HT1080 (cell line): ENCODE measurements around the gene ADARB1. TPM values are rescaled to one million over a fixed set of nuclear protein-coding genes. Genes with fewer than 3 reads are reported as not detected.
A peak's percentile ranks its signal among the peaks of the same experiment; 100 is the strongest.

Experiments used
- DNase-seq: peaks from one replicate; pipeline ENCODE4 v3.0.0-alpha.2; 2015; ENCODE audit warnings: low read depth
- total RNA-seq: library from RNA; depleted of rRNA; stranded (reverse); fragments of >200 nt; shearing (Covaris generic); gene quantifications from 2 replicates; pipeline ENCODE4 v1.2.3, GENCODE V29; 2014

Gene ADARB1
- total RNA-seq, 1 experiment from 2014 or later = 22.4 TPM

DNA sequence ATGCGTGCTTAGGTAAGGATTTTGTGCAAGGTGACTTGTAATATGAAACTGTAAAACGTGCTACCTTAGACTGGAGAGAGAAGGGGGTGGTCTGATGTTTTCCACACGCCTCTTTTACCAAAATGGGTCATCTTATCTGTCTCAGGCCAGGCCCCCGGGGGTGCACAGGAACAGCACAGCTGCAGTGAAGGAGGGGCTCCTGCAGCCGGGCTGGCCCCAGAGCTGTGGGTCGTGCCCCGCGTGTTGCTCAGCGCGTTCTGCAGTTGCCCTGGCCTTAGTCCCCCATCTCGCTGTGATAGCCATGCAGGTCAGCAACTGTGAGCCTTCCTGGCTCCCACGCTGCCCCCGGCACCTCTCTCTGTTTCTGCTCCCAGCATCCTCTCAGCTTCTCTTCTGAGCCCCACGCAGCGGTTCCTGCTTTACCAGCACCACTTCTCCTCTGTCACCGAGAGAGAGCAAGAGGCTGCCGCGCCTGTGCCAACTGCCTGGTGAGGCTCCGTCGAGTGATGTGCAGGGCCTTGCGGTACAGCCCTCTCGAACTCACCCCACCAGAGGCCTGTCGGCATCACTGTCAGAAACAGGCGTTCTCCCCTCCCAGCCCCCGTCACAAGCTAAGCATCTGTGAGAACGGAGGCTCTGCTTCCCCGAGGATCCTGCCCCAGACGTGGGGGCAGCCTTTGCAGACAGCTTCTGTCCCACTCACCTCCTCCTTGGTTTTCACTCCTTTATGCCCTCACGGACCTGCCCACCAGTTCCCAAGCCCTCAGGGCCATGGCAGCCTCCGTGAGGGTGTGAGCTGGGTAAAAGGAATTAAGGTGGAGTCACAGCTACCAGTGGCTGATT lies 73.3 kb downstream of the ADARB1 start:
- no peak for DNase-seq

DNA sequence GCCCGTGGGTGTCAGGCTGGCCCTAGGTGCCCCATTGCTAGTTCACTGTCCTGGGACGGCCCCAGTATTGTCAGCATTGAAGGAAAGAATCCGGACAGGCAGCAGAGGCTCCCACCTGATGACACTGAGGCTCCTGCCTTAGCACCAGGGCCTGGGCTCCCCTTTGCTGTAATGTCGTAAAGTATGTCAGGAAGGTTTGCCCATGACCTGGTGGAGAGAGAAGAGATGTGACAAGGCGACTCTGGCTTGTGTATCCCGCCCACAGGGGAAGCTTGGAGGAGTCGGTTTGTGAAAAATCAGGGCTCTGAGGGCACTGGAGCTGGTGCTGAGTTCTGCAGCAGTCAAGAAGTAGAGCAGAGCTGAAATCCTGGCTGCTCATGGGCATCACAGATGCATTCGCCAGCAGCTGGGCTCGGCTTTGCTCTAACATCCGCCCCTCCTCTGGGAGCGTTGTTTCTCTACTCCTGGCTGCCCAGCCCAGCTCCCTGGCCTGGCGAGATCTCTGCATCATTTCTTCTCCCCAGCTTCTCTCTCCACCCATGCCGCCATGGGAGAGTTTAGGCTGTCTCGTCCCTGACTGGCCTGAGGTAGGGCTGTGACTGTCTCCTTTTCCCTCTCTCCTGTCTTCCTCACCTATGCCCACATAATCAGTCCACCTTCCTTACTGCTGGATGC lies 74.1 kb downstream of the ADARB1 start:
- DNase-seq = no peak

DNA sequence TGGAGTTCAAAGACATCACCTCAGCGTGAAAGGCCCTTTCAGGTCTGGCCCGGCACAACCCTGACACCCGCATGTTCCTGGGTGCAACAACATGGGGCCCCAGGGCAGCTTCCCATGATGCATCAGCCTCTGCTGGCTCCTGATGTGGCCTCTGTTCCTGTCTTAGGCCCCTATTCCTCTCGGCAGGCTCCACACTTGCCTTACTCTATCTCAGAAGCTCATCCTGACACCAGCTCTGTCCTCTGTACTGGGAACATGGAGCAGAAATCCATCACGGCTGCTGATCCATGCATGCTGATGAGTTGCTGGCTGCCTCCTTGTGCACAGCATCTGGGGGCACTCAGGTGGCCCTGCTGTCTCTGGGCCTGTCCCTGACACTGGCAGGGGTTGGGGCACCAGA lies 74.6 kb downstream of the ADARB1 start:
- DNase-seq = no peak

DNA sequence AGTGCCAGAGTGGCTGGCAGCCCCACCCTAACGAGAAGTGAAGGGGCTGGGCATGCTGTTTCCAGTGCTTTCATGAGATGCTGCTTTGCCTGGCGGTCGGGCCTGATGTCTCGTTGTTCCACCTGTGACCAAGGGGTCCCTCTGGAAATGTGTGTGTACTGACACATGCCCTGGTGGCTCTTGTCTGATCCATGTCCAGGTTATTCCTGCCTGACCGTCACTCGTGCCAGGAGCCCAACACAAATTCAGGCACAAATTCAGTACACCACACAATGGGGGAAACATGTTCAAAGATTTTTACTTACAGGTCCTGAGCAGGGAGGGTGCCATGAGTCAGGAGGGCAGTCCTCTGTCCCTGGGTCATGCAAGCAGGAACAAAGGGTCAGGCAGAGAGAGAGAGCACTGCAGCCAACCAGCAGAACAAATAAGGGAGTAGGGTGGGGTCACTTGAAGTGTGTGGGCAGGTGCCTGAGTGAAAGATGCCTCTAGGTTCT lies 76.3 kb downstream of the ADARB1 start:
- DNase-seq = no peak

DNA sequence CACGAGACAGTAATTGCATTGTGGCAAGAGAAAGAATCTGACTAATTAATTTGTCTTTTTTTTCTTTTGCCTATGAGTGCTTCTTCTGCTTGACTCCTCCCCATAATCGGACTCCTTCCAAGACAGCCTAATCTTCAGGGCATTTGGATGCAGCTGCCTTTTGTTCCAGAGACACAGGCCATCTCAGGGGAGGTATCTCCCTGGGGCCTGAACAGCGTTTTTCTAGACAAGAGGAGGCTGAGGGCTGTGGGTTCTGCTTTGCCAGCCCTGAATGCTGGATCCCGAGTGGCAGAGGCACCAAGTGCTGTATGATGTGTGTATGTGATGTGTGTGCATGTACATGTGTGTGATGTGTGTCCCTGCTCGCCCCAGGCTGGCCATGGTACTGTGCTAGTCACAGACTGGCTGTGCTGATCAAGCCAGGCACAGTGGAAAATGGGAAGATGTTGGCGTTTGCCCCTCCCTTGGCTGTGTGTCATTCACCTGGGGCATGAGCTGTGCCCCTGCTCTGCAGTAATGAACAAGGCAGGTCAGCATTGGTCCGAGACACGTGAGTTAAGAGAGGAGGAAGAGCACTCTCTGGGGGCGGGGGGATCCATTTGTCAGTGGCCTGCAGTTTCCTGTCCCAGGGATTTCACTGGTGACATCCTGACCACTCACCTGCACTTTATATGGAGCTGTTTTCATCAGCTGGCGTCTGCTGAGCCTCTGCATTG lies 77.2 kb downstream of the ADARB1 start:
- DNase-seq = no peak

DNA sequence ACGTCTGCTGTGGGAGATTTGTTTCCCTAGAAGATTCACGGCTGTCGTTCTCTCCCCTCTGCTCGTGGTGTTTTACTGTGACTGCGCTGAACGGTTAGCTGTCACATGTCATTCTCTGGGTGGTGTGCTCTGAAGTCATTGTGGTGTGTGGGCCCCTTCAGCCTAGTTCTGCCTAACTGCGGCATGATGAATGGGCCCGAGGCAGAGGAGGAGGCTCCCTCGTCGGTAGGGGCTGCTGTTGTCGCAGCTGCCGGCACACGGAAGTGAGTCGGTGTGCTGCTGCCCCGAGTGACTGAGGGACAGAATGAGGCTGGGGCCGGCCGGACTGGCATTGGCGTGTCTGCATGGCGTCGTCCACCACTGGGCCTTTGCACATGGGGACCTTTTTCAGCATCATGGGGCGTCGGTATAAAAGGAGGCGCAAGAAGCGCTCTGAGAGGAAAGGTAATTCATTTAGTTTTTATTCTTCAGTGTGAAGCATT lies 77.9 kb downstream of the ADARB1 start:
- no peak for DNase-seq

DNA sequence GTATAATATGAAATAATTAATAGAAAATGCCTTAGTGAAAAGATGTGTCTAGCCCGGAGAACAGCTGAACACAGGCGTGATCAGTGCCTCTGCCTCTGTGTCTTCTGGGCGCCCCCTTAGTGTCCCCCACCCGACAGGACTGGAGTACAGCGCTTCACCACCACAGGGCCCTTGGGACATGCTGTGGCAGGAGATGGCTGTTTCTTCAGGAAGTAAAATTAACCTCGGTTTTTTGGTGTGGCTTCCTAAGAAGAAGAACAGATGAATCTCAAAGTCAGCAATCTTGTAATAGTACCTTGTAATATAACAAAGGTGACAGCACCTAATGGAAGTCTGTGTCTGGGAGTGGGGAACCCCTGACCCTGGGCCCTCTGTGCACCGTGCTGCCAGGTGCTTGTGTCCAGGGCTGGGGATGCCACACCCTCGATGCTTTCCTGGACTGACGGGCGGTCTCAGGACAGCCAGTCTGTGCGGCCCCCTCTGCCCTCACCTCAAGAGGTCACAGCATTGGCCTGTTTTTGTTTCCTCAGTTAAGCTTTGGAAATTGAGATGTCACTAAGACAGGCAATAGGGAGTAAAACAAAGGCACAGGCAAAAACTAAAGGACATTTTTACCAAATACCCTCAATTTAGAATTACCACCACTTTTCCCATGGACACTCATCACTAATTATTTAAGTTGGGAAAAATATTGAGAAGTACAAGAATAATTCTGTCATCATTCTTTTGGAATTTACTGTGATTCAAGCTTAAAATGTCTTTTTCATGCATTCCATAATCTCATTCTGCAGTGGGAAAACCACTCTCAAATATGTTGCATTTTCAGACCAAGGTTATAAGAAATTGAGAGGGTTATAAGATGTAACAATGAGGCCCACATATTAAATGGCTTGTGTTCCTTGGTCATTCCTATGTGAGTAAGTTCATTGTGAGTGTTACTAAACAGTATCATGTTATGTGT lies 79.3 kb downstream of the ADARB1 start:
- DNase-seq = no peak

DNA sequence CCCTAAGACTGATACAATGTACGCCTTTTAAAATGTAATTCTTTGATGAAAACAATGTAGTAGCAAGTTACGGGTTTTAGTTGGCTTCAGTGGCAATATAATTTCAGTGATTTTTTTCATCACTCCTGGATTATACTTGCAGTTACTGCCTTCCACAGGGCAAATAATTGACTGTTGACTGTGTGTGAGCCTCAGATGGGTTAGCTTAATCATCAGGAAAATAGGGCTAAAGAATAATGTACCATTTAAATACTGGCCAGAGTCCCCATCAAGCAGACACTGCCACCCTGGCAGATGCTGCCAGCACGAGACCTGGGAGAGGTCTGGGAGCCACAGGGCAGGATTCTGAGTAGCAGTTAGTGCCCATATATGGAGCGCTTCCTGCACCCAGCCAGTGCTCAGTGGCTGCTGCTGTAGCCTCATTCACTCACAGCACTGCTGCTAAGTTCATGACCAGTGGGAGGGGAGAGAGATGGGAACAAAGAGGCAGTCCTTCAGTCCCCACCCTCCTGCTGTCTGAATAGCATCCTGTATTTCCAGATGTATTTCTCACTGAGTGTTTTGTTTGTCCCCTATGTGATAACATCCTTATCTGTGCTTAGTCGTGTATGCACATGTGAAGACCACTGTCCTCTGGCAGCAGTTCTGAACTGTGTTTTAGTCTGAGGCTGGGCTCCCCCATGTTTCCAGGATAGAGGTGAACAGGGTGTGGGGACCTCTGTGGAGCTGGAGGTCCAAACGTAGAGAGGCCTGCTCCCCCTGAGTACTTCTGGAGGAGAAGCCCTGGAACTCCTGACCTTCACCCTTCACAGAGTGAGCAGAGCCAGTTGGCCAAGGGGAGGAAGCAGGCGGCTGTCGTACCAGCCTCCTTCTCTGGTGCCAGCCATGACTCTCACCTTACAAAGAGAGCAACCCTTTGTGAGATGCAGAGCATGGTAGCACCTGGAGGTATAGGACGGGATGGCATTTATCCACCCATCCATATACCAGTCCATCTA lies 80.4 kb downstream of the ADARB1 start:
- DNase-seq = peak; percentile 38

DNA sequence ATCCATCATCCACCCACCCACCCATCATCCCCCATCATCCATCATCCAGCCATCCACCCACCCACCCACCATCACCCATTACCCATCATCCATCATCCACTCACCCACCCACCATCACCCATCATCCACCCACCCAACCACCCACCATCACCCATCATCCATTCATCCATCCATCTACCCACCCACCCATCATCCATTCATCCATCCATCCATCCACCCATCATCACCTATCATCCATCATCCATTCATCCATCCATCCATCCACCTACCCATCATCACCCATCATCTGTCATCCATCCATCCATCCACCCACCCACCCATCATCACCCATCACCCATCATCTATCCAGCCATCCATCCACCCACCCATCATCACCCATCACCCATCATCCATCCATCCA lies 81.5 kb downstream of the ADARB1 start:
- DNase-seq = no peak

DNA sequence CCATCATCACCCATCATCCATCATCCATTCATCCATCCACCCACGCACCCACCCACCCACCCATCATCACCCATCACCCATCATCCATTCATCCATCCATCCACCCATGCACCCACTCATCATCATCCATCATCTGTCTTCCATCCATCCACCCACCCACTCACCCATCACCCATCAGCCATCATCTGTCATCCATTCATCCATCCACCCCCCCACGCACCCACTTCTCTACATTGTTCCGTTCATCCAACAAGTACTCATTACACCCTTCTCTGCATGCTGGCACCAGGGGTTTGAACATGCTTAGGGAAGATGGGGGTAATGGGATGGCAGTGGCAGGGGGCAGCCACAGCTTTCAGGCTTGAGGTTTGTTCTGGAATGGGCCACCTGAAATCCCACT lies 82.1 kb downstream of the ADARB1 start:
- no peak for DNase-seq

DNA sequence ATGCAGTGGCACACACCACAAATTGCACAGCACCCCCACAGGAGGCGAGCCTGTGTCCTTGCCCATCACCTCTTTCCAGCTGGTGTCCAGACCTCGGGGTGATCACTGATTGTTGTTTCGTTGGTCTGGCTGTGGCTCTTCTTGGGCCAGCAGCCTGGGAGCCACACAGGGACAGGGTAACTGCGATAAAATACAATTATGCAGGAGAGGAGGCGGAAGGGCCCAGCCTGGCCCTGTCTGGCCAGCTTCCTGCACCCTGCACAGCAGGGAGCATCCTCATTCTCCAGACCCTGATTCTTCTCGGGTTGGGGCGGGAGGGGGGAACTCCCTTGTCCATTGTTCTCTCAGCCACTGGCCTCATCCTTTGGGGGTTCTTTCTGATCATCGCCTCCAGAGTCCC lies 83.6 kb downstream of the ADARB1 start:
- DNase-seq = no peak

DNA sequence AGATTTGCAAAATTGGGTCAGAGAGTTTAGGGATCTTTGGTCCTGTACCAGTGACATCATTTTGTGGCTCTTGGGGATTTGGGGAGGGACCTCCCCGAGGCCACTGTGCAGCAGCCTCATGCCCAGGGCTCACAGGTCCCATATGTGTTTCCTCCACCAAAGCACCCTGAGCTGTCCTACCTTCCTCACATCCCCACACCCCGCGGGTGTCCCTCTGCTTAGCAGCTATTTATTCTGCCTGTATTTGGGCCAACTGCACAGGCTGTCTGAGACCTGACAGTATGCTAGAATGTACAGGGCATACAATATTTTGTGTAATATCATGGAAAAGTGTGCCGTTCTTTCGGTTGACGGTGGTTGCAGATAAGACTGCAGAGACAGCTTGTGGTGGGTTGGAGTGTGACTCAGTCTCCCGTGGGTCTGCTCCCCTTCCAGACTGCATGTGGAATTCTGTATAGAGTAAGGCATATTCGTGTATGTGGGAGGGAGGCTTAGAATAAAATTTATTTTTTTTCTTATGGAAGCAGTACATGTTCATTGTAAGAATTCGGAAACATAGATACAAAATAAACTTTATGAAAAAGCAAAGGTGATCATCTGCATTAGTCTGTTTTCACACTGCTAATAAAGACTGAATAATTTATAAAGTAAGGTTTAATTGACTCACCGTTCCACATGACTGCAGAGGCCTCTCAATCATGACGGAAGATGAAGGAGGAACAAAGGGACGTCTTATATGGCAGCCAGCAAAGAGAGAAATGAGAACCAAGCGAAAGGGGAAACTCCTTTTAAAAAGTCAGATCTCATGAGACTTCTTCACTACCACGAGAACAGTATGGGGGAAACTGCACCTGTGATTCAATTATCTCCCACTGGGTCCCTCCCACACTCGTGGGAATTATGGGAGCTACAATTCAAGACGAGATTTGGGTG lies 84.4 kb downstream of the ADARB1 start:
- no peak for DNase-seq

DNA sequence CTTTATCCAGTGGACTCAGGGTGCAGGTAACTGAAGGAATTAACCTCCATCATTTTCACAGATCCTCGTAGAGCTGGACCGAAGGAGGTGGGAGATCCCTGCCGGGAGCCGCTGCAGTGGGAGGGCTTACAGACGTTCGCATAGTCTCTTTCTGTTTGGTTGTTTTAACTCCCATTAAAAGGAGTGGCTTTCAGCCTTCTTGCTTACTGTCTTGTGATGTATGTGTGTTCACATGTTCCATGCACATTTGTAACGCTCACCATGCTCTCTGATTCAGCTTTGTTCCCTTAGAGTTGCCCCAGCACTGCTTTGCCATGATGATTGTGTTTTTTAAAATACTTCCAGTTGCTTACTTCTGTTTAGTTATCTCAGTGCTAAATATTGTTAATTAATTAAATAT lies 85.8 kb downstream of the ADARB1 start:
- DNase-seq = no peak

DNA sequence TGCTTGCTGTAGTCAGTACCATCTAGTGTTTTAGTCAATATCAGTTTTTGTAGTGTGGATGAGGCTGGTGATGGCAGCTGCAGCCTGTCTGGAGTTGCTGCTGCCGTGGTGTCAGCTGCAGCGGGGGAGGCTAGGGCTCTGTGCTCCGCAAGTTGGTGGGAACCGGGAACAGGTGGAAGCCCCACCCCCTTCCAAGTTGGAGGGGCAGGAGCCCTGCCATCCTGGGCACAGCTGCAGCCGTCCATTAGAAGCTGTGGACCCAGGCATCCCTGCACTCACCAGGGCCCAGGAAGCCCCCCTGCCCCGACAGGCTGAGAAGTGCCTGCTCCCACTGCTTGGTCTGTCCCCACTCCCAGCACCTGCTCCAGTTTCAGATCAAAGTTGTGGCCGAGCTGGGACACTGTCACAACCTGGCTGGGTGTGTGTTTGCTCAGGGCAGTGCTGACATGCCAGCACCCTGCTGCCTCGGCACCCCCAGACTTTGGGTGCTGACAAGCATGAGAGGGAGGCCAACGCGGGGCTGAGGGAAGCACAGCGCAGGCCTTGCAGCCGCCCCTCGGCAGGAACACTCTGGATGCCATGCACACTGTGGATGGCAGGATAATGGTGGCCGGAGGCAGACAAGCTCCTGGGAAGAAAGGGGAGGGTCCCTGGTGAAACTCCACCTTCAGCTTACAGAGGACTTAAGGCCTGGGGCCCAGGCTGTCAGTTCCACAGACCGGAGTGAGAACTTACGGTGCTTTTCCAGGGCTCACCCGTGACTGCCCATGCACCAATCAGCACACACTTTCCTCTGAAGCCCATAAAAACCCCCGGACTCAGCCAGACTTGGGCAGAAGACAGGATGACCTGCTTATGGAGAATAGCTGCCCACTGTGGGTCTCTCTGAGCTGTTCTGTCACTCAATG lies 86.9 kb downstream of the ADARB1 start:
- no peak for DNase-seq

DNA sequence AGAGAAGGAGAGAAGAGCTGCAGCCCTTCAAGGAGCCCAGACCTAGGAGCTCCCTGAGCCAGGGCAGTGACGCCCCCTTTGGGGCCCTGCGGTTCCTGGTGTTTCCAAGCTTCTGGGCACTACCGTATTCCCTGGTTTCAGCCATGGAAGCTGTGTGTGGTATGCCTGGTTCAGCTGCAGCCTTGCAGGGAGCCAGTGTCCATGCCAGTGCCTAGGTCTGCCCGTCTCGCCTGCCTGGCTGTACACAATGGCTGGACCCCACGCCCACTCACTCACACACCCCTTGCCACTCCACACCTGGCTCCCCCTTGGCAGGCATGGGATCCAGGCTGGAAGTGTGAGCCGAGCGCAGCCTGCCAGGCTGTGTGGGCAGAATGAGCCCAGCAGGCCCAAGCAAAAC lies 87.7 kb downstream of the ADARB1 start:
- no peak for DNase-seq

DNA sequence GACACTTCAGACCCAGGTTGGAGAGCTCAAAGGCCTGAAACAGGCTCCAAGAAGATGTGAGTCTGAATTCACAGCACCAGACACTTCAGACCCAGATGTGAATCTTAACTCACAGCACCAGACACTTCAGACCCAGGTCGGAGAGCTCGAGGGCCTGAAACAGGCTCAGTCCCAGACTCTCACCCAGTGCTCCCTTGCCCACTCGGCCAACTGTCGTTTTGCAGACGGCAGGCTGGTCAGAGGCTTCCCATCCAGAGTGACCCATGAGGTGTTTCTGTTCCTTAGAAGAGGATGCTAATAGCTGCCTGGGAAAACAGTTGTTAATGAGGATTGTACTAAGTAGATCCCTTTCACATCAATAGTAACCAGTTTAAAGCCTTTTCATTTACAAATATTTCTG lies 88.4 kb downstream of the ADARB1 start:
- no peak for DNase-seq

DNA sequence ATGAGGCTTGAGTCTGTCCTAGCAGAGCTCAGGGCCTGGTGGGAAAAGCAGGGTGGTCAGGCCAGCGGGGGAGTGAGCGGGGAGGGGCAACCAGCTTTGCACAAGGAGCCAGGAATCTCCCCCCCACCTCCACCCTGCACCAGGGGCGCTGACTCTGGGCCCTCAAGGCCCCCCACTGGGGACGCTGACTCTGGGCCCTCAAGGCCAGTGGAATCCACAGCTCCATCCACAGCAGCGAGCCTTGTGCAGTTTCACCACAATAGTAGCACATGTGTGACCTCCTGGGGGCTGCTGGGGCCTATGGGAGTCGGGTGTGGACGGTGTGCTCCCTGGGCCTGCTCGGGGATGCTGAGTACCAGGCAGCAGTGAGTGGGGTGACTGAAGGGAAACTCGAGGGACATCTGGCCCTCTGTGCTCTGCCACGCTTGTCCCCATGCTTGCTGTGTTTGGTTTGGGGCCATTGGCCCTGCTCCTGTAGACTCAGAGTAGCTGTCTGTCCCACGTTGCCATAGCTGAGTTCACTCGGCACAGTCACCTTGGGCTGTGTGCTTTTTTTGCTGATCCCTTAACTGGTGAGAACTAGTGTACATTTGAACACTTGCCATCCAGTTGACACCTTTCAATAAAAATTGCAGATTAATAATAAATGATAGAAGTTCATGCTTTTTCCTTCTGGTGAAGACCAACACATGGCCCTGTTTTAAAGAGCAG lies 89.2 kb downstream of the ADARB1 start:
- no peak for DNase-seq
